Epithelial cell of esophagus (primary cell): Measurements from ENCODE around the gene LMX1B.

Source experiments
- DNase-seq: peaks from one replicate; pipeline ENCODE4 v3.0.0; 2010; ENCODE audit warnings: low read depth
- H3K4me3 ChIP-seq: 2 replicates; pipeline ENCODE4 v1.5.1; 2011; ENCODE audit warnings: mild to moderate bottlenecking, low read length, control low read depth
- CTCF ChIP-seq: IDR thresholded peaks from 2 replicates; pipeline ENCODE4 v1.5.1; 2011; ENCODE audit warnings: low read depth, mild to moderate bottlenecking, low read length, control low read depth, inconsistent platforms; ENCODE audit not compliant: insufficient read depth; ENCODE audit errors: missing control alignments

The LMX1B gene

GRCh38 chr9:126667190-126668055, 53.7 kb downstream of the LMX1B start:
- H3K4me3 ChIP-seq = no peak overlapping the region
- no peak for DNase-seq
- no peak for TF ChIP-seq CTCF

- no peak overlapping the region for H3K4me3 ChIP-seq
- TF ChIP-seq CTCF = no peak
- peak; percentile 26 for DNase-seq
These were observed 54.3 kb downstream of the LMX1B start for GRCh38 chr9:126668058-126668457.

GRCh38 chr9:126669108-126669507, 55.4 kb downstream of the LMX1B start:
- no peak for TF ChIP-seq CTCF
- no peak overlapping the region for H3K4me3 ChIP-seq
- no peak for DNase-seq

GRCh38 chr9:126670270-126670669, 56.5 kb downstream of the LMX1B start:
- TF ChIP-seq CTCF = no peak
- peak; percentile 66 for DNase-seq
- H3K4me3 ChIP-seq = no peak overlapping the region

- no peak overlapping the region for H3K4me3 ChIP-seq
- DNase-seq = no peak
- no peak for TF ChIP-seq CTCF
These were observed 57.7 kb downstream of the LMX1B start for GRCh38 chr9:126671381-126671831.

GRCh38 chr9:126671983-126672382, 58.3 kb downstream of the LMX1B start:
- DNase-seq = no peak
- TF ChIP-seq CTCF = no peak
- no peak overlapping the region for H3K4me3 ChIP-seq
